ENCODE data around the gene MRPL50.

Gene MRPL50

GRCh38 chr9:101434998-101435397, 36.6 kb upstream of the MRPL50 start:
- Histone ChIP-seq H3K36me3 (ENCODE audit: control insufficient read depth in 2 of 2, insufficient read depth in 1 of 2, low read length in 2 of 2) (no peaks in the 10 kb centered on the region), H3K4me1 (ENCODE audit: control insufficient read depth, insufficient read depth, low read length) (no peaks in the 10 kb centered on the region), H3K4me3 (ENCODE audit: low read depth, low read length) (no peak overlapping the region), H3K9me3 (ENCODE audit: control insufficient read depth, insufficient read depth, low read depth, low read length) (no peaks in the 10 kb centered on the region), H3K27ac (ENCODE audit: extremely low read depth, low read depth, low read length) (no peak overlapping the region)
- CTCF ChIA-PET, result interaction anchor here (0.6 kb wide), 2 partner anchors 51 to 625 kb away, joined by 3 read pairs; no protein-coding TSS in a partner anchor
- POLR2A ChIA-PET, result no interaction called here
- no peak for TF ChIP-seq ZNF366 (tag by site-specific recombination; conservative IDR thresholded peaks at IDR 0.05)
- no peak for TF ChIP-seq ZEB2 (tag by site-specific recombination; IDR thresholded peaks at IDR 0.05)

- no peaks in the 10 kb centered on the region for H3K4me1 ChIP-seq (ENCODE audit: control insufficient read depth, insufficient read depth, low read length)
- TF ChIP-seq PRDM2 (tag by site-specific recombination; IDR thresholded peaks at IDR 0.05; ENCODE audit: borderline replicate concordance), result no peak
- TF ChIP-seq ZNF112 (tag by site-specific recombination; IDR thresholded peaks at IDR 0.05), result no peak
- no peak for TF ChIP-seq ZNF16 (tag by site-specific recombination; IDR thresholded peaks at IDR 0.05; ENCODE audit: low read depth)
- no peak for TF ChIP-seq ZNF24 (tag by site-specific recombination; IDR thresholded peaks at IDR 0.05)
- no peak for TF ChIP-seq REST (tag by site-specific recombination; IDR thresholded peaks at IDR 0.05)
- no peak for TF ChIP-seq HOXD13 (CRISPR knock-in tag; IDR thresholded peaks at IDR 0.05; ENCODE audit: borderline replicate concordance)
- no peak for TF ChIP-seq ZNF518A (tag by site-specific recombination; conservative IDR thresholded peaks at IDR 0.05; ENCODE audit: low read depth)
- no peak overlapping the region for H3K4me3 ChIP-seq (ENCODE audit: low read depth, low read length)
- no peaks in the 10 kb centered on the region for H3K36me3 ChIP-seq (ENCODE audit: control insufficient read depth in 2 of 2, insufficient read depth in 1 of 2, low read length in 2 of 2)
- no peak overlapping the region for H3K27ac ChIP-seq (ENCODE audit: extremely low read depth, low read depth, low read length)
- POLR2A ChIA-PET, result no interaction called here
- CTCF ChIA-PET, result interaction anchor here (0.6 to 1.7 kb wide), 3 partner anchors 16 to 200 kb away, joined by 4 to 14 read pairs (median 6); no protein-coding TSS in a partner anchor
- H3K9me3 ChIP-seq (ENCODE audit: control insufficient read depth, insufficient read depth, low read depth, low read length), result no peaks in the 10 kb centered on the region
Observed at GRCh38 chr9:101433229-101433628, 34.8 kb upstream of the MRPL50 start.

Data from HEK293 (cell line).